Measurements from ENCODE around the gene RFNG.

Gene RFNG

GRCh38 chr17:82089723-82090548 lies 38.3 kb upstream of the RFNG start:
- no peak for DNase-seq (ENCODE audit: low spot score)

DNA sequence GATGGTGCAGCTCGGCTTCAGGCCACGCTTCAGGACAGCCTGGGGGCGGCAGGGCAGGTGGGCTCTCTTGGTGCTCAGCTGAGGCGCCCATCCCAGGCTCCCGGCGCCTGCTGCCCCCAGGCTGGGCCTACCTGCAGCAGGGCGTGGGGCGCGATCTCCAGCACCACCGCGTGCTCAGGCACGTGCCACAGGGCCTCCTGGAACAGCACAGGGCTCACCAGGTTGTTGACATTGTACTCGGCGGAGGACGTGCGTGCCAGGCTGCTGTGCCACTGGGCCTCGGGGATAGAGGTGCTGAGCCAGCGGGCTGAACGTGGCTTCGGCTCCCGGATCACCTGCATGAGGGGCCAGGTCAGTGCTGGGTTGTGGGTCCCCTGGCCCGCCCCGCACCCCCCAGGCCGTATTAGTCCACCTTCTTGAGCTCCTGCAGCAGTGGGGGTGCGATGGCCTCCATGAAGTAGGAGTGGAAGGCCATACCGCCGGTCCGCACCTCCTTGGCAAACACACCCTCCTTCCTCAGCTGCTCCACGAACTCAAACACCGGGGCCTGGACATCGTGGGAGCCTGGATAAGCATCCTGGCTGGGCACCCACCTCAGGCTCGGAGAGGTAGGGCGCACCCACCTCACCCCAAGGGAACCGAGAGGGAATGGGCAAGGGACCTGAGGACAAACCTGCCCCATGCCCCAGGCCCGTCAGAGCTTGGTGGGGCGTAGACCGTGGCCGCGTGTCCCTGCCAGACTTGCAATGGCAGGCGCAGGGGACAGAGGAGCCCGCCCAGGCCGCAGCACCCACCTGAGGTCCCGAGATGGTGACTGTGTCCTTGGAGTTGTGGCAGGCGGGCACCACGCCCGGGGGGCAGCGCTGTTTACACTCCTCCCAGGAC lies 37.5 kb upstream of the RFNG start:
- no peak for DNase-seq (ENCODE audit: low spot score)

DNA sequence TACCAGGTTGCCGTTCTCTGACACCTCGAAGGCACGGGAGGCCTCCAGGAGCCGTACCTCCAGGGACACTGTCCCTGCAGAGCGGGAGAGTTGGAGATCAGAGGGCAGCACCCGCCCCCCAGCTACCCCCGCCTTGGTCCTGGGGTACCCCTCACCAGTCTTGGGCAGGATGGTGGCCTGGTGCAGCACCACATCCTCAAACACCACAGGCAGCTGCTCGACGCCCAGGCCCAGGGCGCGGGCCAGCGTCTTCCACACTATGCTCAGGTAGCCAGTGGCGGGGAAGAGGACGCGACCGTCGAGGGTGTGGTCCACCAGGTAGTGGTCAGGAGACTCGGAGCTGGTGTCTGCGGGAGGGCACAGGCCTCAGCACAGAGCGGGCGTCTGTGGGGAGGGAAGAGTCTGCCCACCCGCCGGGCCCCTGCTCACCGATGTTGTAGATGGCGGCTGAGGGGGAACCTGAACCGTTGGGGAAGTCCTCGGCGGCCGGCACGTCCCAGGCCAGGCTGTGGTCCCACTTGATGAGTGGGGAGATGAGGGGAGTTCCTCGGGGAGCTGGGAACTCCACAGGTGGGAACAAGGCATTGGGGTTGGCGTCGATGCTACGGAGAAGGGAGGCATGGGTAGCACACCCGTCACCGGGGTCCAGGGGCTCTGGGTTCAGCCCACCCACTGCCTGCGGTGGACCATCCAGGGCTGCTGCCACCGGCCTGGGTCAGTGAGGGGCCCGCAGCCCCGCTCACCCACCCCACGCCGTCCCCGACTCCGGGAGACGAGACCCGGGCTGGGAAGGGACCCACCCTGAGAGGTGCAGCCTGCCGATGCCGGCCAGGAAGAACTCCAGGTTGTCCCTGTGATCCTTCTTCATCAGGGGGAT lies 36.6 kb upstream of the RFNG start:
- no peak for DNase-seq (ENCODE audit: low spot score)

GRCh38 chr17:82086941-82087906 lies 35.6 kb upstream of the RFNG start:
- DNase-seq (ENCODE audit: low spot score): no peak

GRCh38 chr17:82085931-82086764 lies 34.5 kb upstream of the RFNG start:
- DNase-seq (ENCODE audit: low spot score): no peak

DNA sequence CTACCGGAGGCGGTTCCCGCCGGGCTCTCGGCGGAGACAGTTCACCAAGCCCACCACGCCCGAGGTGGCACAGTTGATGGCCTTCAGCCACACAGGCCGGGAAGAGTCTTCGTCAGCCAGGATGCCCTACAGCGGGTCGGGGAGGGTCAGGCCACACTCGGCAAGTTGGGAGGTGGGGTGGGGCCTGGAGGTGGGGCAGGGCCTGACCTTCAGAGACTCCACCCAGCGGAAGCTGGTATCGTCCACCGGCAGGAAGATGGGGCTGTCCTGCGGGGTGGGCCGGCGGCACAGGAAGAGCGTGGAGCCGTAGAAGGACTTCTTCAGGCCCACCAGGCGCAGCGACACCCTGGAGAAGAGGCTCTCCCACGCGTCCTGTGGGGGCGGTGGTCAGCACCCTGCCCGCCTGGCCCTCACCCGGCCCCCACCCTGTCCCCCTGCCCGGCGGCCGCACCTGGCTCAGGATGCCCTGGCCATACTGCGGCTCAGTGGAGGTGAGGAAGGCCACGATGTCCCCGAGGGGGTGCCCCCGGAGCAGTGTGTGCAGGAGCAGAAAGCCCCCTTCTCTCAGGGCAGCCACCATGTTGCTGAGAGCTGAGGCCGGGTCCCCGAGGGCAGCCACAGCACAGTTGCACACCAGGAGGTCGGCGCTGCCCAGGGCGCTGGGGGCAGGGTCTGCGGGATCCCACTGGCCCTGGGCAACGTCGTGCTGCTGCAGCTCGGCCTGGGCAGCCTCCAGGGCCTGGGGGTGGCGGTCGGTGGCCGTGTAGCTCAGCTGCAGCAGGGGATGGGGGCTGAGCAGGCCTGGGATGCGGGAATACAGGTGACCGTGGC lies 33.6 kb upstream of the RFNG start:
- DNase-seq (ENCODE audit: low spot score): no peak

GRCh38 chr17:82084373-82085030 lies 32.9 kb upstream of the RFNG start:
- DNase-seq (ENCODE audit: low spot score): no peak

DNA sequence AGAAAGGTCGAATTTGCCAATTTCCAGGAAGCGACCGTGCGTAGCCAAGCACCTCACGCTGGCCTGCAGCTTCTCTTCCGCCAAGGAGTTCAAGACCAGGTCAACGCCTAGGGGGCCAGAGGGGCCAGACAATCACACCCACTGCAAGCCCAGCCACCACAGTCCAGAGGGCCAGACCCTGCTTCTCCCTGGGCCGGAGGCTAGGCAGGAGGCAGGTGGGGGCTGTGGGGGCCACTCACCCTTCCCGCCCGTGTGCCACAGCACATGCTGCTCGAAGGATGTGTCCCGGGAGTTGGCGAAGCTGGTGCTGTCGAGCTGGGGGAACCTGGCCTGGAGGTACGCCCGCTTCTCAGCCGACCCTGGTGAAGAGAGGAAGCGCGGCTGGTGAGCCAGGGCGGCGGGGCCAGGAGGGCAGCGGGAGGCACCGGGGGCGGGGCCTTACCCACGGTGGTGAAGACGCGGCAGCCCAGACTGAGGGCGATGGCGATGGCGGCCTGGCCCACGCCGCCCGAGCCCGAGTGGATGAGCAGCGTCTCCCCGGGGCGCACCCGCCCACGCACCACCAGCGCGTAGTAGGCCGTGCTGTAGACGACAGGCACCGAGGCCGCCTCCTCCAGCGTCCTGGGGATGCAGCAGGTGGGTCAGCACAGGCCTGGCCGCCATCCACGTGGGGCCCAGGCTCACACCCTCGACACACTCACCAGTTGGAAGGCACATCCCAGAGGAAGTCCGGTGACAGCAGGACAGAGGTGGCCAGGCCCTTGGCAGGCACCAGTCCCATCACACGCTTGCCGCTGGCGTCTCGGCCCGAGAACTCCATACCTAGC lies 32.1 kb upstream of the RFNG start:
- DNase-seq (ENCODE audit: low spot score): no peak

- DNase-seq (ENCODE audit: low spot score): no peak
Observed at GRCh38 chr17:82083009-82083408, 31.4 kb upstream of the RFNG start.

DNA sequence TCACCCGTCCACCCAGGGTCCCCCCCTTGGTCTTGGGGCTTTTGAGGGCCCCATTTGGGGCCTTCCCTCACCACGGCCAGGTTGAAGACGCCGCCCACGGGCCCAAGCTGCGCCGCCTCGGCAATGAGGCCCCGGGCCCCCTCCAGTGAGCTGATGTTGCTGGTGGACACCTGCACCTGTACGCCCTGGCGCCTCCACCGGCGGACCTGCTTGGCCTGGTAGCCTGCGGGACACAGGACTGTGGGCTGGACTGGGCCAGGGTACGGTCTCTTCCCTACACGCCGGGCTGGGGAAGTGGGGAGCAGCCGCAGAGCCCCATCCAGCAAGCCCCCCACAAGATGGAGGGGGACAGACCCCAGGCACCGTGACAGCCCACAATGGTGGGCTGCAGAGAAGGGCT lies 30.8 kb upstream of the RFNG start:
- DNase-seq (ENCODE audit: low spot score): no peak

DNA sequence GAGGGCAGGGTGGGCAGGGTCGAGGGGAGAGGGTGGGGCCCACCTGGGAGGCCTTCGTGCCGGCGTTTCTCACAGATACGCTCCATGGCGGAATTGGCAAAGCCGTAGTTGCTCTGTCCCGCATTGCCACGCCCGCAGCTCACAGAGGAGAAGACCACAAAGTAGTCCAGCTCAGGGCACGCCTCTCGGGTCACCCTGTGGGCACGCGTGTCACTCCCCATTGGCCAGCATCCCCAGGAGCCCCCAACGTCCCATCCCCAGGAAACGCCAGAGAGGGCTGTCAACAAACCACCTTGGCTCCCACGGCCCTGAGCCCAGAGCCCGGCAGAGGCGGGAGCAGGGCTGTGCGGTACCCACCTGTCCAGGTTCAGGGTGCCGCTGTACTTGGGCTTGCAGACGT lies 30.4 kb upstream of the RFNG start:
- DNase-seq (ENCODE audit: low spot score): no peak

GRCh38 chr17:82081546-82081945 lies 29.9 kb upstream of the RFNG start:
- DNase-seq (ENCODE audit: low spot score): no peak

GRCh38 chr17:82080789-82081464 lies 29.3 kb upstream of the RFNG start:
- DNase-seq (ENCODE audit: low spot score): no peak

GRCh38 chr17:82080048-82080788 lies 28.6 kb upstream of the RFNG start:
- DNase-seq (ENCODE audit: low spot score): no peak

- DNase-seq (ENCODE audit: low spot score): no peak
Observed at GRCh38 chr17:82079001-82079677, 27.5 kb upstream of the RFNG start.

DNA sequence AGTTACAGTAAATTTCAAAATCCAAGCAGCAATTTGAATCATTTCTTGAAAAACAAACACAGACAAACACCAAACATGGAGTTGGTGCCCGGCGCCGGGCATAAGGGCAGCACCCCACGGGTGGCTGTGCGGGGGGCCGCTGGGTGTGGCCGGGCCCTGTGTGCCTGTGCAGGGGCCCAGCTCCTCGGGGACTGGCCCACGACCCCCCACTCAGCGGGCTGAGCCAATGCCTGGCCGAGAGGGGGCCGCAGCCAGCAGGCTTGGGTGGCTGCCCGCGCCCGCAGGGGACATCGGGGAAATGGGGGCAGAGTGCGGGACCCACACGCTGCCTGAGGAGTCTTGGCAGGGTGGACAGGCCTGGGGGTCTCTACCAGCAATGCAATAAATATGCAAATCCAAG lies 26.8 kb upstream of the RFNG start:
- no peak for DNase-seq (ENCODE audit: low spot score)
